Stimulated activated naive CD4-positive, alpha-beta T cell (primary cell): ENCODE measurements around the gene RNF114.
"Not testable (repeated sequence)": the region's sequence is repeated elsewhere in the genome, so short reads cannot be mapped to it uniquely, and the experiment has no call there.

Experiments
- DNase-seq, 6 experiments: peaks; one replicate each; lab custom pipeline; 2025; lab: John Stamatoyannopoulos, UW

RNF114 gene

GRCh38 chr20:49928411-49929141 lies 7.6 kb upstream of the RNF114 start:
- DNase-seq, result peak; percentile 56 to 86 (median 72)

- no peak for DNase-seq
These were observed 7.1 kb upstream of the RNF114 start for GRCh38 chr20:49929142-49929494.

GRCh38 chr20:49935746-49936152 lies 448 bp upstream of the RNF114 start:
- no peak for DNase-seq

GRCh38 chr20:49937027-49937929 lies 1.1 kb downstream of the RNF114 start:
- DNase-seq, result no peak

GRCh38 chr20:49938173-49939163 lies 2.3 kb downstream of the RNF114 start:
- DNase-seq, result no peak

GRCh38 chr20:49941456-49941855 lies 5.3 kb downstream of the RNF114 start:
- no peak for DNase-seq

GRCh38 chr20:49942303-49942702 lies 6.1 kb downstream of the RNF114 start:
- no peak for DNase-seq

GRCh38 chr20:49942942-49943341 lies 6.7 kb downstream of the RNF114 start:
- DNase-seq, result no peak

GRCh38 chr20:49945306-49945700 lies 9.1 kb downstream of the RNF114 start:
- no peak for DNase-seq

GRCh38 chr20:49945701-49946477 lies 9.7 kb downstream of the RNF114 start:
- DNase-seq, result no peak

- DNase-seq, result no peak
These were observed 12.0 kb downstream of the RNF114 start for GRCh38 chr20:49948178-49948577.

GRCh38 chr20:49948809-49949507 lies 12.8 kb downstream of the RNF114 start:
- DNase-seq, result no peak

- DNase-seq, result no peak
These were observed 15.0 kb downstream of the RNF114 start for GRCh38 chr20:49951151-49951550.

- DNase-seq, result no peak
These were observed 19.0 kb downstream of the RNF114 start for GRCh38 chr20:49955167-49955566.

- DNase-seq, result not testable (repeated sequence)
These were observed 19.7 kb downstream of the RNF114 start for GRCh38 chr20:49955830-49956396.

GRCh38 chr20:49956689-49957088 lies 20.5 kb downstream of the RNF114 start:
- DNase-seq, result no peak

GRCh38 chr20:49957089-49957938 lies 21.1 kb downstream of the RNF114 start:
- not testable (repeated sequence) for DNase-seq

GRCh38 chr20:49961413-49961812 lies 25.2 kb downstream of the RNF114 start:
- DNase-seq, result no peak
